ENCODE data around the gene MB21D2.

MB21D2 gene

GRCh38 chr3:192870822-192871221 is 46.8 kb downstream of the MB21D2 start (continued):
- TF ChIP-seq ZNF791 (tag by site-specific recombination; IDR thresholded peaks at IDR 0.05), result no peak
- TF ChIP-seq ZEB2 (tag by site-specific recombination; IDR thresholded peaks at IDR 0.05), result no peak
- no peak for TF ChIP-seq ZSCAN18 (tag by site-specific recombination; IDR thresholded peaks at IDR 0.05)
- TF ChIP-seq, protein P1, sequence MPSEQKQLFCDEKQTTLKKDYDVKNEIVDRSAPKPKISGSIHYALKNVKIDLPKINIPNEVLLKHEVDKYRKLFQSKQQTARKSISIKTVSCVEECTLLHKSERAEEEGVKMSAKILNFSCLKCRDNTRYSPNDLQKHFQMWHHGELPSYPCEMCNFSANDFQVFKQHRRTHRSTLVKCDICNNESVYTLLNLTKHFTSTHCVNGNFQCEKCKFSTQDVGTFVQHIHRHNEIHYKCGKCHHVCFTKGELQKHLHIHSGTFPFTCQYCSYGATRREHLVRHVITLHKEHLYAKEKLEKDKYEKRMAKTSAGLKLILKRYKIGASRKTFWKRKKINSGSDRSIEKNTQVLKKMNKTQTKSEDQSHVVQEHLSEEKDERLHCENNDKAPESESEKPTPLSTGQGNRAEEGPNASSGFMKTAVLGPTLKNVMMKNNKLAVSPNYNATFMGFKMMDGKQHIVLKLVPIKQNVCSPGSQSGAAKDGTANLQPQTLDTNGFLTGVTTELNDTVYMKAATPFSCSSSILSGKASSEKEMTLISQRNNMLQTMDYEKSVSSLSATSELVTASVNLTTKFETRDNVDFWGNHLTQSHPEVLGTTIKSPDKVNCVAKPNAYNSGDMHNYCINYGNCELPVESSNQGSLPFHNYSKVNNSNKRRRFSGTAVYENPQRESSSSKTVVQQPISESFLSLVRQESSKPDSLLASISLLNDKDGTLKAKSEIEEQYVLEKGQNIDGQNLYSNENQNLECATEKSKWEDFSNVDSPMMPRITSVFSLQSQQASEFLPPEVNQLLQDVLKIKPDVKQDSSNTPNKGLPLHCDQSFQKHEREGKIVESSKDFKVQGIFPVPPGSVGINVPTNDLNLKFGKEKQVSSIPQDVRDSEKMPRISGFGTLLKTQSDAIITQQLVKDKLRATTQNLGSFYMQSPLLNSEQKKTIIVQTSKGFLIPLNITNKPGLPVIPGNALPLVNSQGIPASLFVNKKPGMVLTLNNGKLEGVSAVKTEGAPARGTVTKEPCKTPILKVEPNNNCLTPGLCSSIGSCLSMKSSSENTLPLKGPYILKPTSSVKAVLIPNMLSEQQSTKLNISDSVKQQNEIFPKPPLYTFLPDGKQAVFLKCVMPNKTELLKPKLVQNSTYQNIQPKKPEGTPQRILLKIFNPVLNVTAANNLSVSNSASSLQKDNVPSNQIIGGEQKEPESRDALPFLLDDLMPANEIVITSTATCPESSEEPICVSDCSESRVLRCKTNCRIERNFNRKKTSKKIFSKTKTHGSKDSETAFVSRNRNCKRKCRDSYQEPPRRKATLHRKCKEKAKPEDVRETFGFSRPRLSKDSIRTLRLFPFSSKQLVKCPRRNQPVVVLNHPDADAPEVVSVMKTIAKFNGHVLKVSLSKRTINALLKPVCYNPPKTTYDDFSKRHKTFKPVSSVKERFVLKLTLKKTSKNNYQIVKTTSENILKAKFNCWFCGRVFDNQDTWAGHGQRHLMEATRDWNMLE (tag by site-specific recombination; conservative IDR thresholded peaks at IDR 0.05; ENCODE audit: low read depth), result no peak

- Histone ChIP-seq H3K4me1 (ENCODE audit: control insufficient read depth, insufficient read depth, low read length) (peaks cover 3% of the 10 kb centered on the region; the same call in 1 of the 2 replicates), H3K27ac (ENCODE audit: extremely low read depth, low read depth, low read length) (no peak overlapping the region), H3K4me3 (ENCODE audit: low read depth, low read length) (no peak overlapping the region), H3K9me3 (ENCODE audit: control insufficient read depth, insufficient read depth, low read depth, low read length) (no peaks in the 10 kb centered on the region), H3K36me3 (ENCODE audit: control insufficient read depth in 2 of 2, insufficient read depth in 1 of 2, low read length in 2 of 2) (no peaks in the 10 kb centered on the region)
- POLR2A ChIA-PET, result no interaction called here
- CTCF ChIA-PET, result interaction anchor here (0.7 kb wide), 1 partner anchor 1764 kb away, joined by 4 read pairs; the partner anchor contains the start of gene TMEM44
- TF ChIP-seq ZBTB20 (tag by site-specific recombination; IDR thresholded peaks at IDR 0.05) (no peak), ZNF366 (tag by site-specific recombination; conservative IDR thresholded peaks at IDR 0.05) (peak; percentile 99), ZNF621 (tag by site-specific recombination; IDR thresholded peaks at IDR 0.05) (no peak), ZNF580 (tag by site-specific recombination; IDR thresholded peaks at IDR 0.05) (no peak), ZNF660 (tag by site-specific recombination; IDR thresholded peaks at IDR 0.05) (peak; percentile 79), ZNF585B (tag by site-specific recombination; IDR thresholded peaks at IDR 0.05) (no peak), ZNF239 (tag by site-specific recombination; IDR thresholded peaks at IDR 0.05) (no peak), ZBTB26 (tag by site-specific recombination; optimal IDR thresholded peaks at IDR 0.05) (no peak), ZNF19 (tag by site-specific recombination; IDR thresholded peaks at IDR 0.05; ENCODE audit: low read depth) (no peak), ZNF169 (tag by site-specific recombination; IDR thresholded peaks at IDR 0.05) (no peak), ZSCAN18 (tag by site-specific recombination; IDR thresholded peaks at IDR 0.05) (no peak), ZNF791 (tag by site-specific recombination; IDR thresholded peaks at IDR 0.05) (no peak), ZBTB21 (tag by site-specific recombination; IDR thresholded peaks at IDR 0.05) (peak; percentile 75)
- TF ChIP-seq, protein P2, sequence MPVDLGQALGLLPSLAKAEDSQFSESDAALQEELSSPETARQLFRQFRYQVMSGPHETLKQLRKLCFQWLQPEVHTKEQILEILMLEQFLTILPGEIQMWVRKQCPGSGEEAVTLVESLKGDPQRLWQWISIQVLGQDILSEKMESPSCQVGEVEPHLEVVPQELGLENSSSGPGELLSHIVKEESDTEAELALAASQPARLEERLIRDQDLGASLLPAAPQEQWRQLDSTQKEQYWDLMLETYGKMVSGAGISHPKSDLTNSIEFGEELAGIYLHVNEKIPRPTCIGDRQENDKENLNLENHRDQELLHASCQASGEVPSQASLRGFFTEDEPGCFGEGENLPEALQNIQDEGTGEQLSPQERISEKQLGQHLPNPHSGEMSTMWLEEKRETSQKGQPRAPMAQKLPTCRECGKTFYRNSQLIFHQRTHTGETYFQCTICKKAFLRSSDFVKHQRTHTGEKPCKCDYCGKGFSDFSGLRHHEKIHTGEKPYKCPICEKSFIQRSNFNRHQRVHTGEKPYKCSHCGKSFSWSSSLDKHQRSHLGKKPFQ (tag by site-specific recombination; IDR thresholded peaks at IDR 0.05), result no peak
- TF ChIP-seq, protein P3, sequence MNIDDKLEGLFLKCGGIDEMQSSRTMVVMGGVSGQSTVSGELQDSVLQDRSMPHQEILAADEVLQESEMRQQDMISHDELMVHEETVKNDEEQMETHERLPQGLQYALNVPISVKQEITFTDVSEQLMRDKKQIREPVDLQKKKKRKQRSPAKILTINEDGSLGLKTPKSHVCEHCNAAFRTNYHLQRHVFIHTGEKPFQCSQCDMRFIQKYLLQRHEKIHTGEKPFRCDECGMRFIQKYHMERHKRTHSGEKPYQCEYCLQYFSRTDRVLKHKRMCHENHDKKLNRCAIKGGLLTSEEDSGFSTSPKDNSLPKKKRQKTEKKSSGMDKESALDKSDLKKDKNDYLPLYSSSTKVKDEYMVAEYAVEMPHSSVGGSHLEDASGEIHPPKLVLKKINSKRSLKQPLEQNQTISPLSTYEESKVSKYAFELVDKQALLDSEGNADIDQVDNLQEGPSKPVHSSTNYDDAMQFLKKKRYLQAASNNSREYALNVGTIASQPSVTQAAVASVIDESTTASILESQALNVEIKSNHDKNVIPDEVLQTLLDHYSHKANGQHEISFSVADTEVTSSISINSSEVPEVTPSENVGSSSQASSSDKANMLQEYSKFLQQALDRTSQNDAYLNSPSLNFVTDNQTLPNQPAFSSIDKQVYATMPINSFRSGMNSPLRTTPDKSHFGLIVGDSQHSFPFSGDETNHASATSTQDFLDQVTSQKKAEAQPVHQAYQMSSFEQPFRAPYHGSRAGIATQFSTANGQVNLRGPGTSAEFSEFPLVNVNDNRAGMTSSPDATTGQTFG (tag by site-specific recombination; IDR thresholded peaks at IDR 0.05; ENCODE audit: borderline replicate concordance), result no peak
These were observed 48.3 kb downstream of the MB21D2 start for GRCh38 chr3:192869131-192870031.

All from HEK293 (cell line).